Measurements from ENCODE around the gene VPS13D. TPM values are rescaled to one million over a fixed set of nuclear protein-coding genes. Genes with fewer than 3 reads are reported as not detected.

VPS13D gene
- polyA plus RNA-seq, 1 of the 3 experiments (the other 2 are of a cell fraction) = 15.0 TPM

- H3K4me2 ChIP-seq = no peak overlapping the region
- no peak overlapping the region for H3K4me3 ChIP-seq (ENCODE audit: low read depth in 2 of 2, low read length in 1 of 2)
These were observed 153.2 kb downstream of the VPS13D start for GRCh38 chr1:12383001-12383400.

GRCh38 chr1:12383786-12384185 is 154.0 kb downstream of the VPS13D start:
- no peaks in the 10 kb centered on the region for H3K9me2 ChIP-seq
- no peak overlapping the region for H3K4me2 ChIP-seq
- peaks cover 0 to 12% of the 10 kb centered on the region in 2 experiments; a peak in 2 of 4 replicates for H3K4me1 ChIP-seq (ENCODE audit: control insufficient read depth in 1 of 2, insufficient read depth in 2 of 2, low read depth in 1 of 2, low read length in 1 of 2)
- TF ChIP-seq USF2 (IDR thresholded peaks at IDR 0.05; ENCODE audit: borderline replicate concordance, low read depth, low read length) (no peak), YY1 (IDR thresholded peaks at IDR 0.05; ENCODE audit: low read depth) (no peak), NRF1 (IDR thresholded peaks at IDR 0.05; ENCODE audit: low read depth, low read length) (no peak), NFIC (IDR thresholded peaks at IDR 0.05; ENCODE audit: borderline replicate concordance) (no peak), RXRA (IDR thresholded peaks at IDR 0.05; ENCODE audit: borderline replicate concordance, low read depth) (no peak), ELF1 (IDR thresholded peaks at IDR 0.05) (no peak), POLR2AphosphoS5 (IDR thresholded peaks at IDR 0.05; ENCODE audit: low read depth, low read length) (no peak), REST (IDR thresholded peaks at IDR 0.05; ENCODE audit: low read depth, low read length) (no peak), PBX3 (IDR thresholded peaks at IDR 0.05) (no peak), EZH2phosphoT487 (IDR thresholded peaks at IDR 0.05; ENCODE audit: borderline replicate concordance, low read depth) (no peak)
- DNase-seq = no peak
- no peak overlapping the region for H3K9ac ChIP-seq
- H3K27ac ChIP-seq (ENCODE audit: low read depth in 2 of 2, low read length in 1 of 2) = no peak overlapping the region
- ChIA-PET CTCF (interaction anchor here (1.0 kb wide), 1 partner anchor 275 kb away, joined by 3 read pairs; no protein-coding TSS in a partner anchor), POLR2A (no interaction called here)
- 89% methylated on average over 1 of the region's 1 CpG for WGBS (ENCODE audit: low lambda C conversion rate)
- H2AFZ ChIP-seq (ENCODE audit: low read depth) = no peak overlapping the region
- 0 out of 2 replicates have a peak, but pooled peaks cover 6% of the 10 kb centered on the region for H3K9me3 ChIP-seq
- no peaks in the 10 kb centered on the region for H3K79me2 ChIP-seq (ENCODE audit: insufficient read depth)
- H3K36me3 ChIP-seq (replicated peaks in 1 of 2; ENCODE audit: control insufficient read depth in 1 of 2, insufficient read depth in 2 of 2, low read length in 1 of 2) = peaks cover 60 to 63% of the 10 kb centered on the region in 2 experiments
- H3K27me3 ChIP-seq (ENCODE audit: insufficient read depth) = no peaks in the 10 kb centered on the region
- H3K4me3 ChIP-seq (ENCODE audit: low read depth in 2 of 2, low read length in 1 of 2) = no peak overlapping the region
- no peaks in the 10 kb centered on the region for H4K20me1 ChIP-seq (ENCODE audit: insufficient read depth)
- H3F3A ChIP-seq (replicated peaks; ENCODE audit: insufficient read depth) = no peaks in the 10 kb centered on the region

More at GRCh38 chr1:12383001-12383400, 153.2 kb downstream of the VPS13D start:
- H3K9me2 ChIP-seq = no peaks in the 10 kb centered on the region
- peaks cover 0 to 12% of the 10 kb centered on the region in 2 experiments; a peak in 2 of 4 replicates for H3K4me1 ChIP-seq (ENCODE audit: control insufficient read depth in 1 of 2, insufficient read depth in 2 of 2, low read depth in 1 of 2, low read length in 1 of 2)
- H3K36me3 ChIP-seq (replicated peaks in 1 of 2; ENCODE audit: control insufficient read depth in 1 of 2, insufficient read depth in 2 of 2, low read length in 1 of 2) = peaks cover 60 to 66% of the 10 kb centered on the region in 2 experiments
- no peaks in the 10 kb centered on the region for H3K27me3 ChIP-seq (ENCODE audit: insufficient read depth)
- no peak for DNase-seq
- TF ChIP-seq PBX3 (IDR thresholded peaks at IDR 0.05) = no peak
- TF ChIP-seq YY1 (IDR thresholded peaks at IDR 0.05; ENCODE audit: low read depth) = no peak
- TF ChIP-seq TCF12 (IDR thresholded peaks at IDR 0.05) = no peak
- TF ChIP-seq CHD2 (IDR thresholded peaks at IDR 0.05; ENCODE audit: low read length, partially characterized antibody) = no peak
- no peak for TF ChIP-seq ELF1 (IDR thresholded peaks at IDR 0.05)
- TF ChIP-seq FOSL2 (IDR thresholded peaks at IDR 0.05; ENCODE audit: borderline replicate concordance, low read depth) = no peak
- TF ChIP-seq SMC3 (IDR thresholded peaks at IDR 0.05; ENCODE audit: low read depth, low read length) = no peak
- TF ChIP-seq USF2 (IDR thresholded peaks at IDR 0.05; ENCODE audit: borderline replicate concordance, low read depth, low read length) = no peak
- 0 out of 2 replicates have a peak, but pooled peaks cover 5% of the 10 kb centered on the region for H3K9me3 ChIP-seq
- H3F3A ChIP-seq (replicated peaks; ENCODE audit: insufficient read depth) = no peaks in the 10 kb centered on the region
- POLR2A ChIA-PET = no interaction called here
- H3K79me2 ChIP-seq (ENCODE audit: insufficient read depth) = no peaks in the 10 kb centered on the region
- CTCF ChIA-PET = interaction anchor here (1.0 to 1.3 kb wide), 2 partner anchors 9 to 276 kb away, joined by 3 read pairs; no protein-coding TSS in a partner anchor
- H3K27ac ChIP-seq (ENCODE audit: low read depth in 2 of 2, low read length in 1 of 2) = no peak overlapping the region
- WGBS (ENCODE audit: low lambda C conversion rate) = 91% methylated on average over 1 of the region's 1 CpG
- no peaks in the 10 kb centered on the region for H4K20me1 ChIP-seq (ENCODE audit: insufficient read depth)
- no peak overlapping the region for H3K9ac ChIP-seq
- H2AFZ ChIP-seq (ENCODE audit: low read depth) = no peak overlapping the region

Measured in SK-N-SH (cell line).